ENCODE measurements around the gene SLC5A10.

Gene SLC5A10

GRCh38 chr17:18978050-18978449 lies 26.1 kb downstream of the SLC5A10 start:
- Histone ChIP-seq H3K27me3 (ENCODE audit: insufficient read depth, poor library complexity, severe bottlenecking) (no peaks in the 10 kb centered on the region), H3K4me3 (replicated peaks; ENCODE audit: insufficient read depth, low read length) (no peak overlapping the region), H3K27ac (replicated peaks) (no peak overlapping the region)
- TF ChIP-seq CTCF (IDR thresholded peaks at IDR 0.05; ENCODE audit: insufficient read depth, low read length) (no peak), POLR2AphosphoS5 (IDR thresholded peaks at IDR 0.05; ENCODE audit: low read depth) (no peak), SPI1 (IDR thresholded peaks at IDR 0.05; ENCODE audit: borderline replicate concordance, low read depth) (no peak), REST (IDR thresholded peaks at IDR 0.05; ENCODE audit: insufficient replicate concordance, low read depth) (no peak), GABPA (IDR thresholded peaks at IDR 0.05; ENCODE audit: low read depth) (no peak)
- DNase-seq (ENCODE audit: low read depth in 1 of 2, low spot score in 1 of 2) = no peak

- TF ChIP-seq GABPA (IDR thresholded peaks at IDR 0.05; ENCODE audit: low read depth) = no peak
- no peak for TF ChIP-seq SPI1 (IDR thresholded peaks at IDR 0.05; ENCODE audit: borderline replicate concordance, low read depth)
- TF ChIP-seq REST (IDR thresholded peaks at IDR 0.05; ENCODE audit: insufficient replicate concordance, low read depth) = no peak
- no peak for TF ChIP-seq CTCF (IDR thresholded peaks at IDR 0.05; ENCODE audit: insufficient read depth, low read length)
- no peak for TF ChIP-seq POLR2AphosphoS5 (IDR thresholded peaks at IDR 0.05; ENCODE audit: low read depth)
- DNase-seq (ENCODE audit: low read depth in 1 of 2, low spot score in 1 of 2) = no peak
- no peaks in the 10 kb centered on the region for H3K27me3 ChIP-seq (ENCODE audit: insufficient read depth, poor library complexity, severe bottlenecking)
Observed at GRCh38 chr17:18978655-18979054, 26.7 kb downstream of the SLC5A10 start.

GRCh38 chr17:18980682-18981334 lies 28.8 kb downstream of the SLC5A10 start:
- Histone ChIP-seq H3K27me3 (ENCODE audit: insufficient read depth, poor library complexity, severe bottlenecking) (no peaks in the 10 kb centered on the region), H3K27ac (replicated peaks) (no peak overlapping the region), H3K4me3 (replicated peaks; ENCODE audit: insufficient read depth, low read length) (no peak overlapping the region)
- TF ChIP-seq REST (IDR thresholded peaks at IDR 0.05; ENCODE audit: insufficient replicate concordance, low read depth) (no peak), GABPA (IDR thresholded peaks at IDR 0.05; ENCODE audit: low read depth) (no peak), POLR2AphosphoS5 (IDR thresholded peaks at IDR 0.05; ENCODE audit: low read depth) (no peak), SPI1 (IDR thresholded peaks at IDR 0.05; ENCODE audit: borderline replicate concordance, low read depth) (no peak), CTCF (IDR thresholded peaks at IDR 0.05; ENCODE audit: insufficient read depth, low read length) (no peak)
- DNase-seq (ENCODE audit: low read depth in 1 of 2, low spot score in 1 of 2) = no peak

More at GRCh38 chr17:18978655-18979054, 26.7 kb downstream of the SLC5A10 start:
- Histone ChIP-seq H3K4me3 (replicated peaks; ENCODE audit: insufficient read depth, low read length) (no peak overlapping the region), H3K27ac (replicated peaks) (no peak overlapping the region)
